SKM-1 treated with dmso at 0.1 percent for 144 hours (cell line): ENCODE measurements around the gene AMPD1.
A peak's percentile ranks its signal among the peaks of the same experiment; 100 is the strongest.

Experiments used
- DNase-seq: peaks from one replicate; lab custom pipeline; 2025; ENCODE audit not compliant: unreplicated experiment; lab: John Stamatoyannopoulos, UW

Gene AMPD1

DNA sequence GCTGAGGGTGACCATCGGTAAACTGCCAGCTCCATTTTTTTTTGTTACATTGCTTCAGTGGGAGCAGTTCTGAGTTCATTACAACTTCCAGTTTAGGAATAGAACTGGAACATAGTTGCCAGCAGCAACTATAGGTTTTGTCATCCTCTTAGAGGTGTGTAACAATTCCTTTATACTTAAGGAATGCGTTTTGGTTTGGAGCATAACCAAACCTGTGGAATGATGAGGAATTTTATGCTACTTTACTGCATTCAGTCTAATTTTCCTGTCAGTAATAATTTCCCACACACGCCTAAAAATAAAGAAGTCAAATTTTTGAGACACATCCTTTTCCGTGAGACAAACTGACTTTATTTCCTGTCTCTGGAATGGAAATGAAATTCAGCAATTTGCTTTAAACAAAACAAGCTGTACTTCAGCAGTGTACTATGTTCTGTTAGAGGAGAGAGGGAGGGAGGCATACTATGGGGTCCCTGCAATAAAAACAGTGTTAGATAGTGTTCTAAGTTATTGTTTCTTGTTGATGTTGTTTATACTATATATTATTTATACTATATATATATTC is 4.8 kb upstream of the AMPD1 start:
- no peak for DNase-seq

DNA sequence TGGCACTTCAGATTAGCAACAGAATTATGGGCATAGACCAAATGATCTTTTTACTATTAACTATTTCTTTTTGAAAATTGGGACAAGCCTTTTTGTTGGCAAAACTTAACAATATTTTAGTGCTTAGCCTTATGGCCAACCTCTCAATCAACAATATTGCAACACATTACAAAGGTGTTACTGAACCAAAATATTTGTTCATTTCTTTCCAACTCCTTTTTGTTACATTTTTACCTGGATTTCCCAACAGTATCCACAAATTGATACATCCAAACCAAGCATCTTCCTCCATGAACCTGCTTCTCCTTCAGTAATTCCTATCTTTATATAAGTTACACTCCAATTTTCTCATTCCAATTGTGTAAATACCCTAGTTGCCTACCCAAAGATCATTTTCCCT is 1.5 kb upstream of the AMPD1 start:
- no peak for DNase-seq

DNA sequence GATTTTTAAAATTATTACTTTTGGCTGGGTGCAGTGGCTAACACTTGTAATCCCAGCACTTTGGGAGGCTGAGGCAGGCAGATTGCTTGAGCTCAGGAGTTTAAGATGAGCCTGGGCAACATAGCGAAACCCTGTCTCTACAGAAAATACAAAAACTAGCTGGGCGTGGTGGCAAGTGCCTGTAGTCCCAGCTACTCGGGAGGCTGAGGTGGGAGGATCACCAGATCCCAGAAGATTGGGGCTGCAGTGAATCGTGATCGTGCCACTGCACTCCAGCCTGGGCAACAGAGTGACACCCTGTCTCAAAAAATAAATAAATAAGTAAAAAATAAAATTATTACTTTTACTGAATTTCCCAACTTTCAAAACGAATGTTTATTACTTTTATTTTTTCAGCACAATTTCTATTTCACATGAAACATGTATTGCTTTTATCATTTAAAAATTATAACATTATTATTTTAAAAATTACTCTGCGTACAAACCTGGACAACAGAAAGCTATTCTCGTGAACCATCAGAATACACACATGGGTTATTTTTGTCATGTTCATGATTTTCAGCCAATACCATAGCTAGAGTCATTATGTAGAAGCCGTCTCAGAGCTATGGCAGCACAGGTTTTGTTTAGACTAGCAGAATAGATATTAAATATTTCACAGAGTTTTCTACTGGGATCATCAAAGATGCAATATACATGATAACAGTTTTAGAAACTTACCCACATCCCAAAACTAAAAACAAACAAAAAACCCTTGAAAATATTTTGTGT is 621 bp downstream of the AMPD1 start:
- no peak for DNase-seq

DNA sequence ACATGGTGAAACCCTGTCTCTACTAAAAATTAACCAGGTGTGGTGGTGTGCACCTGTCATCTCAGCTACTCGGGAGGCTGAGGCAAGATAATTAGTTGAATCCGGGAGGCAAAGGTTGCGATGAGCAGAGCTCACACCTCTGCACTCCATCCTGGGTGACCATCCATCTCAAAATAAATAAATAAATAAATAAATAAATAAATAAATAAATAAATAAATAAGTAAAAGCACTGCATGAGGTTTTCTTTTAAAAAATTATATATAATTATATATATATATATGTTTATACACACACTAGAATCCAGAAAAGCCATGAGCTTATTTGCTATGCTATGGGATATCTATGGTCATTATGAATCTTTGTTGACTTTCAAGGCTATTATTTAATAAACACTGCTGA is 2.4 kb downstream of the AMPD1 start:
- DNase-seq = no peak

DNA sequence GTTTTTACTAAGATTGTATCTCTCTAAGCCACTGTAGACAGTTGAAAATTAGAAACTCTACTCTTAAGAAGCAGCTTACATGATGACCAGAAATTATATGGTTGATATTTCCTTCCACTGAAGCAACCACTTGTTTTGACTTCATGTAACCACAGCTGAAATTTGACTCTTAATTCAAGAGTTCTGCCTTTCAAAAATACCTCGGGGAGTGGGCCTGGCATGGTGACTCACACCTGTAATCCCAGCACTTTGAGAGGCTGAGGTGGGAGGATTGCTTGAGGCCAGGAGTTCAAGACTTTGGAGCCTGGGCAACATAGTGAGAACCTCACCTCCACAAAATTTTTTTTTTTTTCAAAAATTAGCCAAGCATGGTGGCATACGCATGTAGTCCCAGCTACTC is 4.3 kb downstream of the AMPD1 start:
- no peak for DNase-seq

DNA sequence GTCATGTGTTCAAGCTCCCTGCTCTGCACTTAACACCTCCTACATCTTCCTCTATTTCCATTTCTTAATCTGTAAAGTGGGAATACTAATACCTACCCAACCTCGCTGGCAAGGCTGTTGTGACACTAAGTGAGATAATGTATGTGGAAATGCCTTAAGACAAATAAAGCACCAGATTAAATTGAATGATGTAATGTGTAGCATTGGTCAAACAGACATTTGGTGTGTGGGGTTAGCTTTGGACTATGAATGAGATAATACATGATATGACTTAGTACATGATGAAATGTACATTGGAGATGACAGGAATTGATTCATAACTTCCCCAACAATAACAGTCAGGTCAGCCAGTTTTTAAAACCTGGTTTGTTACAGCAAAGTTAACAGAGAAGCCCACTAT is 5.2 kb downstream of the AMPD1 start:
- DNase-seq = no peak

DNA sequence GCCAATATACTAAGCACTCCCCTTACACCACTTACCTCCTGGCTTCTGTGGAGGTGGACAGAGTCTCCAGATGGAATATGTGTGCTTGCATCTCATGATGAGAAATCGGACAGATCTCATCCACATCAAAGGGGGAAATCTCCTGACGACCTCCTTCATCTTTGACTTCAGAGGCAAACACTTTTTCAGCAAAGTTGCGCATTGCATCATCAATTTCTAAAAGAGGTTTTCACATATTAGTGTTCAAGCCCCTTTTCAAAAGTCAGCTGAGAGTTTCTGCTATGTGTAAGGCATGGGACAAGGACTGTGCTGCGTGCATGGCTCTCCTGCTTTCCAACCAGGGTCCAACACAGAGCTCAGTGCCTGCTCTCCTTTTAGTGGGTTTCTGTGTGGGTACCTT is 6.8 kb downstream of the AMPD1 start:
- no peak for DNase-seq

DNA sequence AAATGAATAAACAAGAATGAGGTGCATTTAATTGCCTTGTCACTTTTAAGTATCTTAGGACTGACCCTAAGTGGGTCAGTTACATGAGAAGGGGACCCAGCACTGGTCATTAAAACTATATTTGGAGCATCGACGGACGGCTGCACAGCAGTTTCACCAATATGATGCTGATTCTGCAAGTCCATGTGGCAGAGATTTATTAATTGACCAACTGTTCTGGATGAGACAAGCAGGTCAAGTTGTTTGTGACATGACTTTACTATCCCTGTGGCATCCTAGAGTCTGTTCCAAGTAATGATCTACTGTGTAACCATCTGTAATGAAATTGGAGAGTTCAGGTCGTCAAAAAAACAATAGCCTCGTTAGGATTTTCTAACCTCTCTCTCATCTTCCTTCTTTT is 9.5 kb downstream of the AMPD1 start:
- no peak for DNase-seq

DNA sequence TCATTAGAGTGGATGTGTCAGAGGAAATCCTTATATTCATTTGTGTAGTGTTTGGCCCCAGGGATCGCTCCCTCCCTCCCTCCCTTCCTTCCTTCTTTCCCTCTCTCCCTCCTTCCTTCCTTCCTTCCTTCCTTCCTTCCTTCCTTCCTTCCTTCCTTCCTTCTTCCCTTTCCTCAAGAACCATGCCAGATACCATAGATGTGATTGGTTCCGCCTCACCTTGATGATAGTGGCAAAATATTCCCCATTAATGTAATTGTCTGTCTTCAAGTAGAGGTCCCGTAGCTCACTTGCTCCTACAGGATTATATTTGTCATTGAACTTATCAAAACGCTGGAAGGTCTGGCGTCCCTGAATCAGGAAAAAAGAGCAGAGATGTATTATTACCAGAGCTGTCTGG is 17.7 kb downstream of the AMPD1 start:
- DNase-seq = no peak

DNA sequence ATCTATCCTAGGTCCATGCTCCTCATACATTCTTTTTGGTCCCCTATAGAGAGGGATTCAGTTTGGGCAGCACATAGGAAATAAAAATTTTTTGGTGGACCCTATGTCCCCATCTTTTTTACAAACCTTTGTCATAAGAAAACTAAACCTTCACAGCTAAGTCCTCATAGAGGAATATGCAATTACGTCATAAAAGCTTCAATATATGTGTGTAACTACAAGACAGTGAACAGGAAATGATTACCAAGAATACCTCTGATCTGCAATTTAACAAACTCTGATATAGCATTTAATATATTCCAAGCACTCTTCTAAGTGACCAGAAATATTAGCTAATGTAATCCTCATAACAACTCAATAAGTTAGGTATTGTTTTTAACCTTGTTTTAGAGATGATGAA is 19.2 kb downstream of the AMPD1 start:
- DNase-seq = no peak

DNA sequence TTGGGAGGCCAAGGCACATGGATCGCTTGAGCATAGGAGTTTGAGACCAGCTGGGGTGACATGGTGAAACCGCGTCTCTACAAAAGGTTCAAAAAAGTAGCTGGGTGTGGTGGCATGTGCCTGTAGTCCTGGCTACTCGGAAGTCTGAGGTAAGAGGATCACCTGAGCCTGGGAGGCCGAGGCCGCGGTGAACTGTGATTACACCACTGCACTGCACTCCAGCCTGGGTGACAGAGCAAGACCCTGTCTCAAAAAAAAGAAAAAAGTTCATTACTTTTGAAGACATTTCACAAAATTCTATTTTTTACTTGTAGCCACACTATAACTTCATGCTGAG is 23.4 kb downstream of the AMPD1 start:
- DNase-seq = no peak

DNA sequence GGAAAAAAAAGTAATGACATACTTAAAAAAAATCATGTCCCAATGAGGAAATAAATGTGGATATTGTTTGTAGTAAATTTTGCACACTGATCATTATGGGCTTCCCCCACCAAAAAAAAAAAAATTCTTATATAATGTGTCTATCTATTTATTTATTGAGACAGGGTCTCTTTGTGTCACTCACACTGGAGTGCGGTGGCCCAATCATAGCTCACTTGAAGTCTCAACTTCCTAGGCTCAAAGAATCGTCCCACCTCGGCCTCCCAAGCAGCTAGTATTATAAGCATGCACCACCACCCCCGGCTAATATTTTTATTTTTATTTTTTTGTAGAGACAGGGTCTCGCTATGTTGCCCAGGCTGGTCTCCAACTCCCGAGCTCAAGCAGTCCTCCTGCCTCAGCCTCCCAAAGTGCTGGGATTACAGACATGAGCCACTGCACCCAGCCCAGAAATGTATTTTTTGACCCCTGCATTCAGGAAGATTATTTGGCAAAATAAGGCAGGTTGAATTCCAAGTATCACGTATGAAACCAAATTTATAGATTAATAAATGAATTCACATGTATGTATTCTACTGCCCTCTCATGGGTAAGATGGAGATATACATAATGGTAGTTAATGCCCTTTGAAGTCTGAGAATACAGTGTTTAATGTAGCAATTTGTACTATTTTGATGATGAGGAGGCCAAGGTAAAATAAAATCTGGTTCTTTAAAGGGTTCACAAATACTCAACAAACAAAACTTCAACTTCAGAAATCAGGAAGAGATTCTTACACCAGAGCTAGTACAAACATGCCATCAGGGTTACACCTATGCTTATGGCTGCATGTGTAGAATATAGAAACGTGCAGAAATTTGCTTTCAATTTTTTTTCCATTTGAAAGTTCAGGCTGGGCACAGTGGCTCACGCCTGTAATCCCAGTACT is 24.1 kb downstream of the AMPD1 start:
- peak; percentile 20 for DNase-seq

DNA sequence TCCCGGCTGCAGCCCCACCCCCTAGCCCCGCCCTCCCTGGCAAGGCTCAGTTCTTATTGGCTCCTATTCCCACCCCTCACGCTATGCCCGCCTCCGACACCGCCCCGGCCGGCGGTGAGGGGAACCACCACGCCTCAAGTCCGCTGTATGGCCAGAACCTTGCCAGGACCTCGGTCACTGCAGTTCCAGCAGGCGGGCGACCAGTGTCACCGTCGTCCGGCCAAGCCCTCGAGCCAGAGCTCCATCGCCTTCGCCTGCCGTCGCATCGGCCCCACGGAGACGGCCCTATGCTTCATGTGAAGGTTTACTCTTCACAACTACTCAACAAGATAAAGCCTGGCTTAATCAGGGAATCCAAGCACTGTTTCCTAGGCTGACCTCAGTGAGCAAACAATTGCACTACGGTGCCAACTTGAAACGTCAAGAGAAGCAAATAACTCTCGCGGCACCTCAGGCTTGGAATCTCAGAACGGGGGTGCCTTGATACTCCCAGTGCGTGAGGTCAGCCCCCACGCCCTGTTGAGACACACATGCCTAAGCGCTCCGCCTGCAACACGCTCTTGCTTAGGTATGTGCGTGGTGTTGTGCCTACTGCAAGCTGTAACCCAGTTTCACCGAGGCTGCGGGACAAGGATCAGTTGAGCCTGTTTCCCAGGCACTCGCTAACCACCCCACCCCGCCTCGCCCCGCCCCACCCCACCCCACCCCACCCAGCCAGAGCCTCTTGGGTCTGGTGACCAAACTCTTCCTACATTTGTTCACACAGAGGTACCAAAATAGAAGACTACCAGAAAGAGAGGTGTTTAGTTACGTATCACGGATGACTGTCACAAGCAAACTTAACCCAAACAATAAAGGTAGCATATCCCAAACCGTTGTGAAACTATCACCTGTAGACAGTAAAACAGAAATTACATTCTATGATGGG is 25.0 kb downstream of the AMPD1 start:
- peak; percentile 79 for DNase-seq

DNA sequence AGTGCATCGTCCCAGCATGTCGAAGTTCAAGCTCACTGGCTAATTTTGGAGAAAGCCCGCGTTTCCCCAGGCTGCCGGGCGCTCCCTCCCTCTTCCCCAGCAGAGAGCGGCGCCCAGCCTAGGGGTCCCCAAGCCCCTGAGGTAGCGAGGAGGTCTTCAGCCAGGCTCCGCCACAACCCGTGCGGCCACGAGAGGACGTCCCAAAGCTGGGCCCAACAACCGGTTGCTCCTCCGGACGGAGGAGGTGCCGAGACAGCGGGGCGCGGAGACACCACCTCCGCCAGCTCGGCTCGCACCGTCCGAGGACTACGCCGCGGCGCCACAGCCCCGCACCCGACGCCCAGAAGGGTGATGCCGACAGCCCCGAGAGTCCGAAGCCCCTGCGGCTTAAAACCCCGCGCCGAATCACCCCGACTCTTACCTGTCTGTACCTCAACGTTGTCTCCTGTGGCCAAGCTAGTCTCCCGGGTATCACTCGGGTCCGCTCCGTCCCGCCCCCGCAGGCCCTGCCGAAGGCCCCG is 25.7 kb downstream of the AMPD1 start, which contains the start of gene DENND2C:
Gene DENND2C (minus strand): TSS at position 488 of the 521 bp plus-strand sequence. CDS start 44,065 bp downstream, outside the sequence.
- peak; percentile 70 for DNase-seq

DNA sequence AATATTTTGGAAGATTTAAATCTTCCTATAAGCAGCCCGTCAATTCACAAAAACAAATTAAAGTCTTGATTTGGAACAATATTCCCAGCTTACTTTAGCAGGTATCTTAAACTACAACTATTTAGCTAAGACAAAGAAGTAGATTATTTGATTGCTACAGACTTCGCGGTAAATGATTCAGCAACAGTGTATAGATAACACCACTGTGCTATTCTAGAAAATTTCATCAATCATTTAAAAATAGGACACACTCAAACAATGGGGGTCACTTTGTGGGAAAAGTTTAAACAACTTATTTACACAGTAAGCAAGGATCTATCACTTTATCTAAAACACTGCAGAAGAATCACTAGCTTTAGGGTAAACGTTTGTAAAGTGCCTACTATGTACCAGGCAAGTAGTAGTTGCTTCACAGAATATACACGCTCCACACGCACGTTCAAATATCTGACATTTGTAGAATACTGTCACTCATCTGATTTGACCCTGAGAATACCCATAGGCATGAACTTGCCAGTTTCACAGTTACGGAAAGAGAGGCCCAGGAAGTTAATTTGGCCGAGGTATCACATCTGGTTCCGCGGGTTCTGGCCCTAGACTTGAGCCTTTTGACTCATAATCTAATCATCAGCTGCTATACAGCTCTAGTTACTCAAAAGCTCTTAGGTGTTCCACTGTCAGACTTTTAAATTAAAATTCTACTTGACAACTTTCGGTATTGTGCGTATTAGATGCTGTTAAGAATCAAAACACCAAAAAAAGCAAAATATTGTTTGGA is 26.4 kb downstream of the AMPD1 start:
- no peak for DNase-seq

DNA sequence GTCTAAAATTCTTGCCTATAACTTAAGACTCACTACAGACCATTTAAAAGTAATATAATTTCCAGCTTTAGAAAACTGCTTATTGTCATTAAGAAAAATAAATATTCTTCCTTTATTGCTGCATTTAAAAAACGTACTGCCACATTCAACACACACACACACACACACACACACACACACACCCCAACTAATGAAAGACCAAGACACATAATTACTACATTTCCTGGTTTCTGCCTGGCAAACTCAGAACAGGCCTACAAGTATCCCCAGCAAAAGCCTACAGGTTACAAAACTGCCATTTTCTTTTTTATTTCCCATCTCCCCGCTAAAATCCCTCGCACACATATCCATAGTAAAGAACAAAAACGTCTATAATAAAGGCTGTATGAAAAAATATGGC is 27.0 kb downstream of the AMPD1 start:
- no peak for DNase-seq

DNA sequence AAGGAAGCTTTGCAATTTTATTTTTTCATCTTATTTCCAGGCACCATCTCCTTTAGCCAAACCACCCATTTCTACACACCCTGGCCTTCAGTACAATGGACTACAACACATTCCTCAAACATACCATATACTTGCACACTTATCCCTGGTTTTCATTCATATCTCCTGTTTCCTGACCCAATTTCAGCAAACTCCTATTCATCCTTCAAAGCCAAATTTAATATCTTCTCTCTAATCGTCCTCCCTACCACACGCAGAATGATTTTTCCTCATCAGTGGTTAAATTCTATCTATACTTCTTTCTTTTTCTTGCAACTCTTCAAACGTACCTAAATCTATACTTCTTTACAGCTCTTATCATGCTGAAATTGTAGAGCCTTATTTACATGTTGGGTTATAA is 28.4 kb downstream of the AMPD1 start:
- DNase-seq = no peak

DNA sequence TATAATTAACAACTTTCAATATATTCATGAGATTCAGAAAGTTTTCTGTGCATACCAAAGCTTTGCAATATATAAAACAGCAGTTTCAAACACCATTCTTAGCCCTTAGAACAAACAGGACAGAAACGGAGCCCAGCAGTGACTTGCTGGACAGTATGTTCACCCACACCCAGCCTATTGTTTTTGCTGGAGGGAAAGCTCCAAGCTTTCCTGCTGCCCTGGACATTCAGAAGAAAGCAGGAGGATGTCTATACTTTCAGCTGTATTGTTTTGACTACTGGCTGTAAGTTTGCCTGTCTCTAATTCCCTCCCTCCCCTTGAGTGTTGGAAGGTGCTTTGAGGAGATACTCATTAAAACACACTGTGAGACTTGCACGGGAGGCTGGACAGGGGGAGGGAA is 35.1 kb downstream of the AMPD1 start:
- DNase-seq = no peak

DNA sequence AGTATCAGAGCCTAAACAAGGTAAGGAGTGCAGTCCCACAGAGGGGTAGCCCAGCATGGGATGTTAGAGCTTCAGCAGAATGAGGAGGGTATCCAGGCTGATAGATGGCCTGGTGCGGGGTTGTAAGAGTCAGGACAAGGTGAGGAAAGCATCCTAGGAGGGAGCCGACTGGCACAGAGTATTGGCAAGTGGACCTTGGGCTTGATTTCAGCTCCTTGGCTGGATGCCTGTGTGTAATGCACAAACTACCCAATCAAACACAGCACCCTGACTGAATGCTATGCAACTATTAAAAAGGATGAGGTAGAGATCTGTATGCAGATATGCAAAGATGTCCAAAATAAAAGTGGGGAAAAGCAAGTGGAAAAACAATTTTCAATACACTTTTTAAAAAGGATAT is 43.5 kb downstream of the AMPD1 start:
- DNase-seq = no peak

DNA sequence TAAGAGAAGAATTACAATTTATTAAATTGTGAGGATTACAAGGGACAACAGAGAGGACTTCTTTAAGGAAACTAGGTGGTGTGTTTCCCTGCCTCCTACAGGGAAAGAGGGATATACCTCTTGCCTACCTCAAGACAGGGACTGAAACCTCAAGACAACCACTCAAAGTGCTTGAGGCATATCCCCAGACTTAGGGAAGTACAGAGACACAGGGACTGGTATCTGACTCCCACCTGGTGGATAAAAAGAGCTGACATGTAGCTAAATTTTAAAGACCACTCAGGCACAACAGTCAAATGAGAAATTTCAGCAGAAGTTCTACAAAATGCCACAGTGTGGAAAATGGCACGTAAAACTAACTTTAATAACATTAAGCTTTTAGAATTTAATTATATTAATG is 46.8 kb downstream of the AMPD1 start:
- no peak for DNase-seq
